Measurements from ENCODE around the gene FBXL2. TPM values are rescaled to one million over a fixed set of nuclear protein-coding genes. Genes with fewer than 3 reads are reported as not detected.

Gene FBXL2
- total RNA-seq, 1 experiment from 2014 or later = 7.2 TPM

- no peak for TF ChIP-seq CTCF (conservative IDR thresholded peaks at IDR 0.05; ENCODE audit: low read depth, low read length)
- TF ChIP-seq EZH2 (IDR thresholded peaks at IDR 0.05; ENCODE audit: low read length, unreplicated experiment) = no peak
- TF ChIP-seq EZH2phosphoT487 (IDR thresholded peaks at IDR 0.05; ENCODE audit: borderline replicate concordance, low read length) = no peak
These were observed 62.5 kb downstream of the FBXL2 start for GRCh38 chr3:33339758-33340157.

GRCh38 chr3:33355611-33356010 lies 78.4 kb downstream of the FBXL2 start:
- Histone ChIP-seq H3K27me3 (ENCODE audit: low read length) (no peaks in the 10 kb centered on the region), H3K9me2 (replicated peaks; ENCODE audit: low read length) (no peaks in the 10 kb centered on the region), H3K27ac (ENCODE audit: low read length) (peak overlapping the region; percentile 9; the same call in 1 of the 2 replicates), H3K4me2 (ENCODE audit: low read length) (peak overlapping the region; percentile 74), H4K20me1 (ENCODE audit: low read length) (no peaks in the 10 kb centered on the region), H3K79me2 (ENCODE audit: low read length) (no peaks in the 10 kb centered on the region), H3K4me3 (ENCODE audit: low read length) (peak overlapping the region; percentile 46), H2AFZ (ENCODE audit: low read length) (peak overlapping the region; percentile 37), H3K9me3 (ENCODE audit: low read length) (no peaks in the 10 kb centered on the region), H3K4me1 (ENCODE audit: insufficient read depth, low read length) (peaks cover 41% of the 10 kb centered on the region), H3K36me3 (ENCODE audit: low read depth, low read length) (no peaks in the 10 kb centered on the region), H3K9ac (ENCODE audit: low read length) (no peak overlapping the region), H3F3A (ENCODE audit: low read length, unreplicated experiment) (no peaks in the 10 kb centered on the region)
- DNase-seq (peak; percentile 90), ATAC-seq (peak; percentile 61)
- CTCF ChIA-PET = no interaction called here
- BruUV-seq (replicated peaks) = no TSS peak
- TF ChIP-seq EZH2phosphoT487 (IDR thresholded peaks at IDR 0.05; ENCODE audit: borderline replicate concordance, low read length) (no peak), CTCF (conservative IDR thresholded peaks at IDR 0.05; ENCODE audit: low read depth, low read length) (no peak), EZH2 (IDR thresholded peaks at IDR 0.05; ENCODE audit: low read length, unreplicated experiment) (no peak)
- intact Hi-C loops (cut with micrococcal nuclease) = loop anchor here (5.0 kb wide), 1 partner anchor 38 kb away; no protein-coding TSS in a partner anchor
- POLR2A ChIA-PET (ENCODE audit: unreplicated experiment) = interaction anchor here (0.6 kb wide), 1 partner anchor 9 kb away, joined by 3 read pairs; no protein-coding TSS in a partner anchor

More at GRCh38 chr3:33339758-33340157, 62.5 kb downstream of the FBXL2 start:
- CTCF ChIA-PET = no interaction called here
- Histone ChIP-seq H3K4me2 (ENCODE audit: low read length) (no peak overlapping the region), H3K27ac (ENCODE audit: low read length) (no peak overlapping the region), H3K4me1 (ENCODE audit: insufficient read depth, low read length) (no peaks in the 10 kb centered on the region), H3K36me3 (ENCODE audit: low read depth, low read length) (no peaks in the 10 kb centered on the region), H3K4me3 (ENCODE audit: low read length) (no peak overlapping the region), H2AFZ (ENCODE audit: low read length) (no peak overlapping the region), H3K9me2 (replicated peaks; ENCODE audit: low read length) (no peaks in the 10 kb centered on the region), H3K9ac (ENCODE audit: low read length) (no peak overlapping the region), H4K20me1 (ENCODE audit: low read length) (no peaks in the 10 kb centered on the region), H3F3A (ENCODE audit: low read length, unreplicated experiment) (no peaks in the 10 kb centered on the region), H3K9me3 (ENCODE audit: low read length) (no peaks in the 10 kb centered on the region), H3K27me3 (ENCODE audit: low read length) (no peaks in the 10 kb centered on the region), H3K79me2 (ENCODE audit: low read length) (no peaks in the 10 kb centered on the region)
- intact Hi-C loops (cut with micrococcal nuclease) = no loop called here
- BruUV-seq (replicated peaks) = no TSS peak
- POLR2A ChIA-PET (ENCODE audit: unreplicated experiment) = no interaction called here
- DNase-seq = no peak
- ATAC-seq = no peak

- no peaks in the 10 kb centered on the region for H3K9me2 ChIP-seq (replicated peaks; ENCODE audit: low read length)
- TF ChIP-seq CTCF (conservative IDR thresholded peaks at IDR 0.05; ENCODE audit: low read depth, low read length) (no peak), EZH2 (IDR thresholded peaks at IDR 0.05; ENCODE audit: low read length, unreplicated experiment) (no peak), EZH2phosphoT487 (IDR thresholded peaks at IDR 0.05; ENCODE audit: borderline replicate concordance, low read length) (no peak)
These were observed 81.0 kb downstream of the FBXL2 start for GRCh38 chr3:33358172-33358781.

More at GRCh38 chr3:33358172-33358781, 81.0 kb downstream of the FBXL2 start:
- no peaks in the 10 kb centered on the region for H3K79me2 ChIP-seq (ENCODE audit: low read length)
- H3F3A ChIP-seq (ENCODE audit: low read length, unreplicated experiment) = no peaks in the 10 kb centered on the region
- H3K9ac ChIP-seq (ENCODE audit: low read length) = no peak overlapping the region
- DNase-seq (no peak), ATAC-seq (no peak)
- intact Hi-C loops (cut with micrococcal nuclease) = loop anchor here (5.0 kb wide), 1 partner anchor 41 kb away; no protein-coding TSS in a partner anchor
- H3K27ac ChIP-seq (ENCODE audit: low read length) = no peak overlapping the region
- no peaks in the 10 kb centered on the region for H3K9me3 ChIP-seq (ENCODE audit: low read length)
- H4K20me1 ChIP-seq (ENCODE audit: low read length) = no peaks in the 10 kb centered on the region
- no peaks in the 10 kb centered on the region for H3K36me3 ChIP-seq (ENCODE audit: low read depth, low read length)
- H3K4me3 ChIP-seq (ENCODE audit: low read length) = no peak overlapping the region
- H3K4me2 ChIP-seq (ENCODE audit: low read length) = peak overlapping the region; percentile 8; the same call in 1 of the 2 replicates
- no peaks in the 10 kb centered on the region for H3K27me3 ChIP-seq (ENCODE audit: low read length)
- H3K4me1 ChIP-seq (ENCODE audit: insufficient read depth, low read length) = peaks cover 62% of the 10 kb centered on the region
- no peak overlapping the region for H2AFZ ChIP-seq (ENCODE audit: low read length)
- CTCF ChIA-PET = interaction anchor here (0.7 to 0.9 kb wide), 2 partner anchors 14 to 80 kb away, joined by 3 to 7 read pairs; no protein-coding TSS in a partner anchor
- BruUV-seq (replicated peaks) = no TSS peak
- POLR2A ChIA-PET (ENCODE audit: unreplicated experiment) = no interaction called here
